ENCODE measurements around the gene ASB6. TPM values are rescaled to one million over a fixed set of nuclear protein-coding genes. Genes with fewer than 3 reads are reported as not detected.
A peak's percentile ranks its signal among the peaks of the same experiment; 100 is the strongest.

The ASB6 gene
- total and polyA plus RNA-seq, 2 of the 13 experiments (the other 11 are each of a cell fraction or from before 2014, with no cell fraction given) = 8.2 to 8.4 TPM

- TF ChIP-seq, protein P1, sequence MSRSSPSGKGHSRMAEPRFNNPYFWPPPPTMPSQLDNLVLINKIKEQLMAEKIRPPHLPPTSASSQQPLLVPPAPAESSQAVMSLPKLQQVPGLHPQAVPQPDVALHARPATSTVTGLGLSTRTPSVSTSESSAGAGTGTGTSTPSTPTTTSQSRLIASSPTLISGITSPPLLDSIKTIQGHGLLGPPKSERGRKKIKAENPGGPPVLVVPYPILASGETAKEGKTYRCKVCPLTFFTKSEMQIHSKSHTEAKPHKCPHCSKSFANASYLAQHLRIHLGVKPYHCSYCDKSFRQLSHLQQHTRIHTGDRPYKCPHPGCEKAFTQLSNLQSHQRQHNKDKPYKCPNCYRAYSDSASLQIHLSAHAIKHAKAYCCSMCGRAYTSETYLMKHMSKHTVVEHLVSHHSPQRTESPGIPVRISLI (CRISPR knock-in tag; IDR thresholded peaks at IDR 0.05; ENCODE audit: borderline replicate concordance) = peak; percentile 12; the same call in 1 of the 2 replicates
- TF ChIP-seq RORA (CRISPR knock-in tag; IDR thresholded peaks at IDR 0.05) (no peak), YEATS4 (CRISPR knock-in tag; IDR thresholded peaks at IDR 0.05; ENCODE audit: borderline replicate concordance) (no peak), MTF2 (CRISPR knock-in tag; IDR thresholded peaks at IDR 0.05; ENCODE audit: borderline replicate concordance) (no peak; the same call in 1 of the 2 replicates), ZNF781 (CRISPR knock-in tag; IDR thresholded peaks at IDR 0.05; ENCODE audit: borderline replicate concordance, not compliant biosample characterization) (no peak), KDM2A (CRISPR knock-in tag; IDR thresholded peaks at IDR 0.05; ENCODE audit: borderline replicate concordance, low read depth) (no peak), ZZZ3 (CRISPR knock-in tag; IDR thresholded peaks at IDR 0.05; ENCODE audit: borderline replicate concordance) (0 out of 2 replicates have a peak, but pooled peaks have one; percentile 7), ZNF296 (CRISPR knock-in tag; conservative IDR thresholded peaks at IDR 0.05) (no peak), PLSCR1 (CRISPR knock-in tag; IDR thresholded peaks at IDR 0.05; ENCODE audit: borderline replicate concordance) (no peak), ZSCAN21 (CRISPR knock-in tag; IDR thresholded peaks at IDR 0.05; ENCODE audit: borderline replicate concordance) (no peak), ARNT2 (CRISPR knock-in tag; IDR thresholded peaks at IDR 0.05; ENCODE audit: low read depth) (peak; percentile 86), RAD21 (CRISPR knock-in tag; IDR thresholded peaks at IDR 0.05) (no peak), ZKSCAN5 (CRISPR knock-in tag; IDR thresholded peaks at IDR 0.05) (no peak), TSC22D2 (CRISPR knock-in tag; IDR thresholded peaks at IDR 0.05; ENCODE audit: borderline replicate concordance) (no peak), ZNF17 (CRISPR knock-in tag; IDR thresholded peaks at IDR 0.05) (no peak), ZNF30 (CRISPR knock-in tag; IDR thresholded peaks at IDR 0.05) (no peak), ETV5 (CRISPR knock-in tag; IDR thresholded peaks at IDR 0.05; ENCODE audit: borderline replicate concordance) (peak; percentile 68), ZBTB7A (CRISPR knock-in tag; IDR thresholded peaks at IDR 0.05) (no peak), HIVEP1 (CRISPR knock-in tag; IDR thresholded peaks at IDR 0.05) (no peak), CHCHD3 (CRISPR knock-in tag; IDR thresholded peaks at IDR 0.05) (no peak; the same call in 1 of the 2 replicates), ZNF776 (CRISPR knock-in tag; IDR thresholded peaks at IDR 0.05) (no peak; the same call in 1 of the 2 replicates), PCBP2 (optimal IDR thresholded peaks at IDR 0.05; ENCODE audit: low read depth, low read length, poor library complexity, severe bottlenecking) (peak; percentile 23), HNRNPUL1 (IDR thresholded peaks at IDR 0.05; ENCODE audit: low read depth, low read length) (no peak), PLRG1 (conservative IDR thresholded peaks at IDR 0.05) (no peak), ELF1 (CRISPR knock-in tag; IDR thresholded peaks at IDR 0.05) (peak; percentile 19; the same call in 1 of the 2 replicates), ZNF136 (CRISPR knock-in tag; IDR thresholded peaks at IDR 0.05; ENCODE audit: low read depth) (no peak), TOE1 (CRISPR knock-in tag; IDR thresholded peaks at IDR 0.05) (no peak)
- TF ChIP-seq, protein P2, sequence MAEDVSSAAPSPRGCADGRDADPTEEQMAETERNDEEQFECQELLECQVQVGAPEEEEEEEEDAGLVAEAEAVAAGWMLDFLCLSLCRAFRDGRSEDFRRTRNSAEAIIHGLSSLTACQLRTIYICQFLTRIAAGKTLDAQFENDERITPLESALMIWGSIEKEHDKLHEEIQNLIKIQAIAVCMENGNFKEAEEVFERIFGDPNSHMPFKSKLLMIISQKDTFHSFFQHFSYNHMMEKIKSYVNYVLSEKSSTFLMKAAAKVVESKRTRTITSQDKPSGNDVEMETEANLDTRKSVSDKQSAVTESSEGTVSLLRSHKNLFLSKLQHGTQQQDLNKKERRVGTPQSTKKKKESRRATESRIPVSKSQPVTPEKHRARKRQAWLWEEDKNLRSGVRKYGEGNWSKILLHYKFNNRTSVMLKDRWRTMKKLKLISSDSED (CRISPR knock-in tag; IDR thresholded peaks at IDR 0.05) = 0 out of 2 replicates have a peak, but pooled peaks have one; percentile 33
Measured at GRCh38 chr9:129596541-129597331, 45.2 kb downstream of the ASB6 start (continued).
